Coronary artery (tissue), 2 donors: ENCODE data around the gene DES.

Experiments
- DNase-seq: peaks from one replicate; pipeline ENCODE4 v3.0.0-alpha.2; 2017; ENCODE audit warnings: low spot score
- H3K27ac ChIP-seq, 2 donors: fragments of 200-600 bp; sonication (generic); one replicate each; pipeline ENCODE4 v1.5.1; 2016 to 2019
- H3K4me3 ChIP-seq: fragments of 200-600 bp; sonication (generic); 2 replicates; pipeline ENCODE4 v1.5.1; 2016; ENCODE audit warnings: mild to moderate bottlenecking, moderate library complexity
- CTCF ChIP-seq: fragments of 200-600 bp; sonication (generic); IDR thresholded peaks from one replicate; pipeline ENCODE4 v1.5.1; 2019; ENCODE audit warnings: antibody characterized with exemption

Gene DES

GRCh38 chr2:219457784-219458369 is 39.7 kb downstream of the DES start:
- Histone ChIP-seq H3K4me3 (no peak overlapping the region), H3K27ac (peak overlapping the region; percentile 98 to 99)
- TF ChIP-seq CTCF, result no peak
- no peak for DNase-seq

GRCh38 chr2:219458996-219459395 is 40.8 kb downstream of the DES start:
- TF ChIP-seq CTCF, result no peak
- no peak for DNase-seq
- Histone ChIP-seq H3K27ac (peak overlapping the region; percentile 98 to 99), H3K4me3 (no peak overlapping the region)

- no peak for DNase-seq
- Histone ChIP-seq H3K27ac (peak overlapping the region; percentile 98 to 99), H3K4me3 (peak overlapping the region; percentile 52)
- TF ChIP-seq CTCF, result peak; percentile 78
Observed at GRCh38 chr2:219459460-219460311, 41.5 kb downstream of the DES start.

- H3K27ac ChIP-seq, result peak overlapping the region; percentile 98 to 99
- peak; percentile 98 for DNase-seq
- no peak for TF ChIP-seq CTCF
- H3K4me3 ChIP-seq, result peak overlapping the region; percentile 52
Observed at GRCh38 chr2:219460424-219460926, 42.3 kb downstream of the DES start.

- peak overlapping the region; percentile 98 to 99 for H3K27ac ChIP-seq
- peak overlapping the region; percentile 52 for H3K4me3 ChIP-seq
- peak; percentile 90 for DNase-seq
Observed at GRCh38 chr2:219461047-219461514, 42.9 kb downstream of the DES start.

GRCh38 chr2:219461669-219462068 is 43.5 kb downstream of the DES start:
- Histone ChIP-seq H3K27ac (peak overlapping the region; percentile 98 to 99), H3K4me3 (peak overlapping the region; percentile 52)
- no peak for TF ChIP-seq CTCF
- no peak for DNase-seq

More at GRCh38 chr2:219461047-219461514, 42.9 kb downstream of the DES start:
- no peak for TF ChIP-seq CTCF
